Central memory CD8-positive, alpha-beta T cell (primary cell): Measurements from ENCODE around the gene XKR7.
"Not testable (repeated sequence)": the region's sequence is repeated elsewhere in the genome, so short reads cannot be mapped to it uniquely, and the experiment has no call there.

ENCODE experiments used
- ATAC-seq: fragments of 150-1000 bp; cut with Tn5 transposase; replicated peaks from 2 replicates; pipeline ENCODE4 v1.10.0; 2022; ENCODE audit warnings: mild to moderate bottlenecking, moderate FRiP score, moderate number of reproducible peaks; ENCODE audit not compliant: poor library complexity, severe bottlenecking; ENCODE audit errors: extremely low read depth
- DNase-seq, 2 donors: peaks; one replicate each; pipeline ENCODE4 v3.0.0; 2021; ENCODE audit warnings: low spot score in 2 of 2
- H3K27ac Mint-ChIP-seq: one replicate; pipeline ENCODE4 v1.8.0; 2022; ENCODE audit warnings: low read depth, mild to moderate bottlenecking, moderate library complexity, mixed read lengths
- H3K27me3 Mint-ChIP-seq: one replicate; pipeline ENCODE4 v1.8.0; 2022; ENCODE audit warnings: mixed read lengths
- H3K36me3 Mint-ChIP-seq: one replicate; pipeline ENCODE4 v1.8.0; 2022; ENCODE audit warnings: mild to moderate bottlenecking, moderate library complexity, mixed read lengths; ENCODE audit not compliant: insufficient read depth
- H3K4me1 Mint-ChIP-seq: one replicate; pipeline ENCODE4 v1.8.0; 2022; ENCODE audit warnings: mixed read lengths
- H3K4me3 Mint-ChIP-seq: one replicate; pipeline ENCODE4 v1.8.0; 2022; ENCODE audit warnings: mild to moderate bottlenecking, moderate library complexity, mixed read lengths
- H3K9me3 Mint-ChIP-seq: one replicate; pipeline ENCODE4 v1.8.0; 2022; ENCODE audit warnings: mixed read lengths

XKR7 gene

GRCh38 chr20:31927627-31928159, 40.3 kb upstream of the XKR7 start:
- no peaks in the 10 kb centered on the region for H3K36me3 Mint-ChIP-seq
- no peak overlapping the region for H3K27ac Mint-ChIP-seq
- H3K4me3 Mint-ChIP-seq = no peak overlapping the region
- H3K4me1 Mint-ChIP-seq = no peaks in the 10 kb centered on the region
- no peak for ATAC-seq
- no peak for DNase-seq
- H3K27me3 Mint-ChIP-seq = peaks cover 57% of the 10 kb centered on the region
- no peaks in the 10 kb centered on the region for H3K9me3 Mint-ChIP-seq

GRCh38 chr20:31929631-31930030, 38.3 kb upstream of the XKR7 start:
- not testable (repeated sequence) for H3K9me3 Mint-ChIP-seq, H3K4me3 Mint-ChIP-seq, H3K36me3 Mint-ChIP-seq, ATAC-seq, H3K27ac Mint-ChIP-seq, DNase-seq, H3K4me1 Mint-ChIP-seq
- H3K27me3 Mint-ChIP-seq = peaks cover 38% of the 10 kb centered on the region

- H3K4me1 Mint-ChIP-seq = no peaks in the 10 kb centered on the region
- no peaks in the 10 kb centered on the region for H3K36me3 Mint-ChIP-seq
- H3K27ac Mint-ChIP-seq = no peak overlapping the region
- H3K4me3 Mint-ChIP-seq = no peak overlapping the region
- ATAC-seq (no peak), DNase-seq (no peak)
- peaks cover 26% of the 10 kb centered on the region for H3K27me3 Mint-ChIP-seq
- H3K9me3 Mint-ChIP-seq = no peaks in the 10 kb centered on the region
Measured at GRCh38 chr20:31930779-31931178, 37.2 kb upstream of the XKR7 start.

DNA sequence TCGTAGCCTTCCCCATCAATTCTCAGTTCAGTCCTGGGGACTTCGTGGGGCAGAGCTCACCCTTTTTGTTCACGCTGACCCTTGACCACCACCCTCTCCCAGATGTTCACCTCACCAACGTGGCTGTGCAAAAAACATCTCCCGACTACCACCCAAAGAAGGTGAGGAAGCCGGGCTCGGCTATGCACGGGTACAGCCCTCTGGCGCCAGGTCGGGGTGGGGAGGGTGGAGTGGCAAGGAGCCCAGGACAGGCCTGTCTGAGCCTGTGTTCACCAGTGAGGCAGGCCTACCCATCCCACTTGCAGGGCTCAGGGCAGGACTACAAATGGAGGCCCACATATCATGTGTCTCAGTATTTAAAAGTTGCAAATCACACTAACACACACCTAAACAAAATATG, 34.3 kb upstream of the XKR7 start:
- H3K27me3 Mint-ChIP-seq = peaks cover 16% of the 10 kb centered on the region
- H3K4me1 Mint-ChIP-seq = no peaks in the 10 kb centered on the region
- no peak overlapping the region for H3K27ac Mint-ChIP-seq
- DNase-seq = no peak
- H3K4me3 Mint-ChIP-seq = no peak overlapping the region
- no peaks in the 10 kb centered on the region for H3K9me3 Mint-ChIP-seq
- no peaks in the 10 kb centered on the region for H3K36me3 Mint-ChIP-seq
- ATAC-seq = no peak

GRCh38 chr20:31934491-31934890, 33.5 kb upstream of the XKR7 start:
- H3K27me3 Mint-ChIP-seq = peaks cover 13% of the 10 kb centered on the region
- DNase-seq (no peak), ATAC-seq (no peak)
- no peaks in the 10 kb centered on the region for H3K36me3 Mint-ChIP-seq
- H3K9me3 Mint-ChIP-seq = no peaks in the 10 kb centered on the region
- H3K27ac Mint-ChIP-seq = no peak overlapping the region
- no peak overlapping the region for H3K4me3 Mint-ChIP-seq
- no peaks in the 10 kb centered on the region for H3K4me1 Mint-ChIP-seq

GRCh38 chr20:31934968-31935764, 32.8 kb upstream of the XKR7 start:
- H3K4me1 Mint-ChIP-seq = no peaks in the 10 kb centered on the region
- H3K9me3 Mint-ChIP-seq = no peaks in the 10 kb centered on the region
- no peak for ATAC-seq

GRCh38 chr20:31936420-31936819, 31.5 kb upstream of the XKR7 start:
- Mint-ChIP-seq H3K27me3 (peaks cover 5% of the 10 kb centered on the region), H3K4me1 (no peaks in the 10 kb centered on the region), H3K36me3 (no peaks in the 10 kb centered on the region), H3K4me3 (no peak overlapping the region), H3K9me3 (no peaks in the 10 kb centered on the region), H3K27ac (no peak overlapping the region)
- ATAC-seq = no peak
- no peak for DNase-seq

More at GRCh38 chr20:31934968-31935764, 32.8 kb upstream of the XKR7 start:
- DNase-seq = no peak
- H3K27me3 Mint-ChIP-seq = peaks cover 13% of the 10 kb centered on the region
- no peaks in the 10 kb centered on the region for H3K36me3 Mint-ChIP-seq
- no peak overlapping the region for H3K4me3 Mint-ChIP-seq
- no peak overlapping the region for H3K27ac Mint-ChIP-seq

- Mint-ChIP-seq H3K9me3 (no peaks in the 10 kb centered on the region), H3K4me1 (no peaks in the 10 kb centered on the region), H3K27me3 (no peaks in the 10 kb centered on the region), H3K36me3 (peaks cover 4% of the 10 kb centered on the region), H3K27ac (no peak overlapping the region), H3K4me3 (no peak overlapping the region)
- ATAC-seq (no peak), DNase-seq (no peak)
Measured at GRCh38 chr20:31937820-31938219, 30.1 kb upstream of the XKR7 start.

DNA sequence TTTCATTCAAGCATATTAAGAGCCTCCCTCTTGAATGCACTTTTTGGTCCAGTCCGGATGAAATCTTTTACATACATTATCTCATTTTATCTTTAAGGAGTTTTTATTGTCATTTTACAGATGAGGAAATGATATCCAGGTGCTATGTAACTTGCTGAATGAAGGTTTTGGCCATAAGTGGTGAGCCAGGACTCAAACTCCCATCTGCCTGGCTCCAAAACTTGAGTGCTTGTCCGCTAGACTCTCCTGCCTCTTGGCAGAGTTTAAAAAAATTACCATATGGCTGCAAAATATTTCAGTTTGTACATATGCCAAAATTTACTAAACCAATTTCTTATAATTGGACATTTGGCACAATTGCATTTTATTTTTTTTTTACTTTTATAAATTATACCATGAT, 28.3 kb upstream of the XKR7 start:
- H3K36me3 Mint-ChIP-seq = peaks cover 11% of the 10 kb centered on the region
- H3K27me3 Mint-ChIP-seq = no peaks in the 10 kb centered on the region
- no peak overlapping the region for H3K27ac Mint-ChIP-seq
- DNase-seq = no peak
- H3K9me3 Mint-ChIP-seq = no peaks in the 10 kb centered on the region
- ATAC-seq = no peak
- no peak overlapping the region for H3K4me3 Mint-ChIP-seq
- no peaks in the 10 kb centered on the region for H3K4me1 Mint-ChIP-seq

- H3K4me1 Mint-ChIP-seq = no peaks in the 10 kb centered on the region
- no peak for ATAC-seq
- no peak overlapping the region for H3K4me3 Mint-ChIP-seq
- H3K27ac Mint-ChIP-seq = peak overlapping the region; percentile 41
- H3K9me3 Mint-ChIP-seq = no peaks in the 10 kb centered on the region
- peaks cover 33% of the 10 kb centered on the region for H3K36me3 Mint-ChIP-seq
- no peaks in the 10 kb centered on the region for H3K27me3 Mint-ChIP-seq
- DNase-seq = no peak
Measured at GRCh38 chr20:31943052-31943471, 24.9 kb upstream of the XKR7 start.

DNA sequence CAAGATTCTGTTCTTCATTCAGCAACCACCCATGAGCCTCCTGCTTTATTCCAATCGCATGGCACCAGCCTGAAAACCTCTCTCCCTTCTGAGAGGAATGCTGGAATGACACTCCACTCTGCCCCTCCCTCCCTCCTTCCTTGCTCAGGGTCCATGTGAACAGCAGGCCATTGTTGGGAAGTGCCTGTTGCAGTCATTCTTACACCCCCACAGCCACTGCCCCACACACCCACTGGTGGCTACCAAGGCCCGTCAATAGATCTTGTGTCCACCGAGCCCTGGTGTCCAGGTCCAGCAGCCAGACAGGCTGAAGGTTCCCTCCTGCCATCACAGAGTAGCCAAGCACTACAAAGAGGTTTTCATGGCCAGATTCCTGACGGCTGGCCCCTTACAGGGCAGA, 22.6 kb upstream of the XKR7 start:
- no peak overlapping the region for H3K27ac Mint-ChIP-seq
- no peak overlapping the region for H3K4me3 Mint-ChIP-seq
- H3K4me1 Mint-ChIP-seq = peaks cover 15% of the 10 kb centered on the region
- ATAC-seq (no peak), DNase-seq (no peak)
- no peaks in the 10 kb centered on the region for H3K9me3 Mint-ChIP-seq
- H3K27me3 Mint-ChIP-seq = no peaks in the 10 kb centered on the region
- H3K36me3 Mint-ChIP-seq = peaks cover 34% of the 10 kb centered on the region

GRCh38 chr20:31945785-31946184, 22.2 kb upstream of the XKR7 start:
- no peak overlapping the region for H3K4me3 Mint-ChIP-seq
- H3K9me3 Mint-ChIP-seq = no peaks in the 10 kb centered on the region
- H3K27ac Mint-ChIP-seq = no peak overlapping the region
- H3K36me3 Mint-ChIP-seq = peaks cover 34% of the 10 kb centered on the region
- ATAC-seq = no peak
- peaks cover 19% of the 10 kb centered on the region for H3K4me1 Mint-ChIP-seq
- H3K27me3 Mint-ChIP-seq = no peaks in the 10 kb centered on the region
- DNase-seq = no peak

DNA sequence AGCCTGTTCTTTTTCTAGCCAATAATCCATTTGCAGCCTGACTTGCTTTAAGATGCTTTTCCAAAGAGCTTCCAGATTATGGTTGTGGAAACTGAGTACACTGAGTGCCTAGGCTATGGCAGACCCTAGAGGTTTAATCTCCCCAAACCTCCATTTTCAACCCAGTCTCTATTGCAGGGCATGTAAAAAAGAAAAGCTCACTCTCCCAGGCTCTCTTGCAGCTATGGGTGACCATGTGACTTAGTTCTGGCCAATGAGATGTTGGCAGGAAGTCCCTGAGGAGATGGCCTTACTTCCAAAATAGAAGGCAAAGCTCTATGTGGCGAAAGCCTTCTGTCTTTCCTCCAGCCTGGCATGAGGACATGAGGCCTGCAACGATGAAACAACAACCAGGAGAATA, 19.9 kb upstream of the XKR7 start:
- Mint-ChIP-seq H3K9me3 (no peaks in the 10 kb centered on the region), H3K27ac (no peak overlapping the region), H3K36me3 (peaks cover 39% of the 10 kb centered on the region), H3K27me3 (no peaks in the 10 kb centered on the region), H3K4me3 (no peak overlapping the region), H3K4me1 (peaks cover 34% of the 10 kb centered on the region)
- ATAC-seq (no peak), DNase-seq (no peak)
